Chondrocyte (in vitro differentiated cells): ENCODE data around the gene DPYD. TPM values are rescaled to one million over a fixed set of nuclear protein-coding genes. Genes with fewer than 3 reads are reported as not detected.

ENCODE experiments used
- DNase-seq: peaks from one replicate; pipeline ENCODE4 v3.0.0; 2021; ENCODE audit warnings: mixed read lengths, low spot score
- H3K27ac Mint-ChIP-seq: one replicate; pipeline ENCODE4 v1.8.0; 2021; ENCODE audit warnings: mild to moderate bottlenecking, moderate library complexity, mixed read lengths; ENCODE audit not compliant: unreplicated experiment
- H3K27me3 Mint-ChIP-seq: 2 replicates; pipeline ENCODE4 v1.8.0; 2021; ENCODE audit warnings: low read depth, mixed read lengths
- H3K36me3 Mint-ChIP-seq: 2 replicates; pipeline ENCODE4 v1.8.0; 2021; ENCODE audit warnings: low read depth, mixed read lengths
- H3K4me1 Mint-ChIP-seq: 2 replicates; pipeline ENCODE4 v1.8.0; 2021; ENCODE audit warnings: low read depth, mild to moderate bottlenecking, mixed read lengths
- H3K4me3 Mint-ChIP-seq: one replicate; pipeline ENCODE4 v1.8.0; 2021; ENCODE audit warnings: mild to moderate bottlenecking, moderate library complexity, mixed read lengths; ENCODE audit not compliant: unreplicated experiment
- H3K9me3 Mint-ChIP-seq: 2 replicates; pipeline ENCODE4 v1.8.0; 2021; ENCODE audit warnings: low read depth, mixed read lengths
- CTCF ChIP-seq: fragments of 200-600 bp; sonication (generic); IDR thresholded peaks from 2 replicates; pipeline ENCODE4 v1.5.0; 2021; ENCODE audit warnings: antibody characterized with exemption, mild to moderate bottlenecking, moderate library complexity
- total RNA-seq: library from RNA; stranded (reverse); gene quantifications from 3 replicates; pipeline ENCODE4 v1.2.1, GENCODE V29; 2021

DPYD gene
- total RNA-seq, 1 donor from 2014 or later = 5.3 TPM

DNA sequence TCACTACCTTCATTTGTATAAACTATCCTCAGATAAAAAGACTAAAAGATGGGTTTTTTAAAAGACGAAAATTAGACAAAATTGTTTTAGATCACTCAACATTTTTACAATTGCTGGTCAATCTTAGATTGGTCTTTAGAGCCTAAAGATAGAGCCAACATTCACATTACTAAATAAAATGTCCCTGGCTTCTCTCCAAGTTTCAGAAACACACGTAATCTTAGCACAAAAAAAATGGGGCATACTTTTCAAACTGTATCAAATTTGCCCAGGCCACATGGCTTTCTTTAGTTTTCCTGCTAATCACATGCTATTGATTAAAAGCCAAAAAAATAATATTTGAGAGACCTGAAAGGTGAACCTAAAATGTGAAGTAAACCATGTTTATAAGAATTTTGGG is 288.1 kb downstream of the DPYD start:
- Mint-ChIP-seq H3K27me3 (no peaks in the 10 kb centered on the region), H3K27ac (no peak overlapping the region), H3K4me1 (peaks cover 22% of the 10 kb centered on the region), H3K36me3 (no peaks in the 10 kb centered on the region), H3K9me3 (no peaks in the 10 kb centered on the region), H3K4me3 (no peak overlapping the region)
- no peak for DNase-seq
- TF ChIP-seq CTCF = no peak

GRCh38 chr1:97632075-97632474 is 288.8 kb downstream of the DPYD start:
- DNase-seq = no peak
- TF ChIP-seq CTCF = no peak
- Mint-ChIP-seq H3K4me3 (no peak overlapping the region), H3K4me1 (peaks cover 22% of the 10 kb centered on the region), H3K9me3 (no peaks in the 10 kb centered on the region), H3K27ac (no peak overlapping the region), H3K27me3 (no peaks in the 10 kb centered on the region), H3K36me3 (no peaks in the 10 kb centered on the region)

GRCh38 chr1:97630948-97631347 is 289.9 kb downstream of the DPYD start:
- H3K9me3 Mint-ChIP-seq = no peaks in the 10 kb centered on the region
- H3K4me1 Mint-ChIP-seq = peaks cover 22% of the 10 kb centered on the region
- TF ChIP-seq CTCF = no peak
- H3K36me3 Mint-ChIP-seq = no peaks in the 10 kb centered on the region
- no peak for DNase-seq
- H3K27ac Mint-ChIP-seq = no peak overlapping the region
- H3K4me3 Mint-ChIP-seq = no peak overlapping the region
- H3K27me3 Mint-ChIP-seq = no peaks in the 10 kb centered on the region

GRCh38 chr1:97630281-97630680 is 290.6 kb downstream of the DPYD start:
- Mint-ChIP-seq H3K36me3 (no peaks in the 10 kb centered on the region), H3K4me3 (no peak overlapping the region), H3K4me1 (peaks cover 22% of the 10 kb centered on the region), H3K9me3 (no peaks in the 10 kb centered on the region), H3K27ac (no peak overlapping the region), H3K27me3 (no peaks in the 10 kb centered on the region)
- no peak for DNase-seq
- no peak for TF ChIP-seq CTCF

DNA sequence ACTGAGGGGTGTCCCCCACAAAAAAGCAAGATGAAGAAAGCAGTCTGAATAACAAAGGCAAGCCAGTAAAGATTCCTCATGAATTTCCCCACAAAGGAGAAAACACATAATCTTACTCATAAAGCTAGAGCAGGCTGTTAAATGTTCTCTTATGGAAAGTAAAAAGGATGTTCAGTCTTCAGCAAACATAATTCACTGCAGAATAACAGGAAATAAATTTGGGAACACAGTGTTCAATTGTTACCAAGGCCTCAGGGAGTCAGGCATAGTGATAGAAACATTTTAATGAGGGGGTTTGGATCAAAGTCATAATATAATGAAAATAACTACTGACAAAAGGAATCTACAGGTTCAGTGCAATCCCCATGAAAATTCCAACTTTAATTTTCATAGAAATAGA is 297.6 kb downstream of the DPYD start:
- Mint-ChIP-seq H3K27ac (no peak overlapping the region), H3K4me3 (no peak overlapping the region), H3K27me3 (no peaks in the 10 kb centered on the region), H3K4me1 (no peaks in the 10 kb centered on the region), H3K9me3 (peaks cover 6% of the 10 kb centered on the region), H3K36me3 (peaks cover 3% of the 10 kb centered on the region)
- DNase-seq = no peak
- TF ChIP-seq CTCF = no peak
